HepG2 (cell line): ENCODE data around the gene EMC9. TPM values are rescaled to one million over a fixed set of nuclear protein-coding genes. Genes with fewer than 3 reads are reported as not detected.

Experiments used
- GATAD1 ChIP-seq: IDR thresholded peaks from 2 replicates; pipeline ENCODE4 v1.6.1; 2016; ENCODE audit warnings: missing genetic modification reagents, missing compliant biosample characterization
- KDM4B ChIP-seq: sonication (generic); formaldehyde crosslinking; IDR thresholded peaks from 2 replicates; pipeline ENCODE4 v1.4.0; 2020; ENCODE audit warnings: missing genetic modification reagents
- PAXIP1 ChIP-seq: sonication (generic); formaldehyde crosslinking; conservative IDR thresholded peaks from 2 replicates; pipeline ENCODE4 v1.4.0; 2020; ENCODE audit warnings: mild to moderate bottlenecking, missing genetic modification reagents, moderate library complexity
- THAP11 ChIP-seq: IDR thresholded peaks from 2 replicates; pipeline ENCODE4 v1.6.1; 2016; ENCODE audit warnings: missing biosample characterization, missing genetic modification reagents
- TMF1 ChIP-seq: sonication (generic); formaldehyde crosslinking; IDR thresholded peaks from 2 replicates; pipeline ENCODE4 v1.8.1; 2022; ENCODE audit warnings: low read depth, missing genetic modification reagents
- ZFP1 ChIP-seq: IDR thresholded peaks from 2 replicates; pipeline ENCODE4 v1.6.1; 2016
- ZIK1 ChIP-seq: sonication (generic); formaldehyde crosslinking; IDR thresholded peaks from 2 replicates; pipeline ENCODE4 v1.5.0; 2020; ENCODE audit warnings: mild to moderate bottlenecking, low read depth, missing genetic modification reagents, borderline replicate concordance
- ZMYM4 ChIP-seq: sonication (generic); formaldehyde crosslinking; IDR thresholded peaks from 2 replicates; pipeline ENCODE4 v1.8.1; 2023; ENCODE audit warnings: mild to moderate bottlenecking, missing genetic modification reagents
- ZNF335 ChIP-seq: sonication (generic); formaldehyde crosslinking; IDR thresholded peaks from 2 replicates; pipeline ENCODE4 v1.4.0; 2020; ENCODE audit warnings: missing genetic modification reagents
- ZNF501 ChIP-seq: sonication (generic); formaldehyde crosslinking; IDR thresholded peaks from 2 replicates; pipeline ENCODE4 v1.5.1; 2020; ENCODE audit warnings: mild to moderate bottlenecking, moderate library complexity, missing genetic modification reagents
- polyA plus RNA-seq, 8 experiments: library from polyadenylated mRNA; depleted of rRNA in 3 of 8; stranded (reverse) in 7 of 8; unstranded in 1 of 8; fragments of >200 nt; fragmentation: Illumina TruSeq in 4 of 8; extraction: Trizol in 4 of 8; gene quantifications; 2 replicates each; pipeline versions ENCODE4 v1.2.1 to v1.2.3, GENCODE V29; 2011 to 2016; ENCODE audit warnings: low read depth in 4 of 8, missing spikeins in 1 of 8, mixed read lengths in 1 of 8; ENCODE audit not compliant: insufficient read depth in 1 of 8
- total RNA-seq, 5 experiments: library from RNA; depleted of rRNA; stranded (reverse); fragments of >200 nt; fragmentation: Illumina TruSeq; extraction: Trizol; gene quantifications; 2 replicates each; pipeline ENCODE4 v1.2.3, GENCODE V29; 2016; ENCODE audit warnings: low read depth in 1 of 5
- TF ChIP-seq, protein P1 (sequence below): sonication (generic); formaldehyde crosslinking; IDR thresholded peaks from 2 replicates; pipeline ENCODE4 v1.4.0; 2020; ENCODE audit warnings: missing genetic modification reagents
- TF ChIP-seq, protein P2 (sequence below): sonication (generic); formaldehyde crosslinking; IDR thresholded peaks from one replicate; pipeline ENCODE4 v1.5.1; 2020; ENCODE audit warnings: mild to moderate bottlenecking, missing genetic modification reagents; ENCODE audit errors: not compliant biosample characterization
- TF ChIP-seq, protein P3 (sequence below): fragments of 450-650 bp; IDR thresholded peaks from 2 replicates; pipeline ENCODE4 v1.6.1; 2016

EMC9 gene
- total and polyA plus RNA-seq, 2 of the 13 experiments (the other 11 are each of a cell fraction or from before 2014, with no cell fraction given), result 60.5 to 78.7 TPM

DNA sequence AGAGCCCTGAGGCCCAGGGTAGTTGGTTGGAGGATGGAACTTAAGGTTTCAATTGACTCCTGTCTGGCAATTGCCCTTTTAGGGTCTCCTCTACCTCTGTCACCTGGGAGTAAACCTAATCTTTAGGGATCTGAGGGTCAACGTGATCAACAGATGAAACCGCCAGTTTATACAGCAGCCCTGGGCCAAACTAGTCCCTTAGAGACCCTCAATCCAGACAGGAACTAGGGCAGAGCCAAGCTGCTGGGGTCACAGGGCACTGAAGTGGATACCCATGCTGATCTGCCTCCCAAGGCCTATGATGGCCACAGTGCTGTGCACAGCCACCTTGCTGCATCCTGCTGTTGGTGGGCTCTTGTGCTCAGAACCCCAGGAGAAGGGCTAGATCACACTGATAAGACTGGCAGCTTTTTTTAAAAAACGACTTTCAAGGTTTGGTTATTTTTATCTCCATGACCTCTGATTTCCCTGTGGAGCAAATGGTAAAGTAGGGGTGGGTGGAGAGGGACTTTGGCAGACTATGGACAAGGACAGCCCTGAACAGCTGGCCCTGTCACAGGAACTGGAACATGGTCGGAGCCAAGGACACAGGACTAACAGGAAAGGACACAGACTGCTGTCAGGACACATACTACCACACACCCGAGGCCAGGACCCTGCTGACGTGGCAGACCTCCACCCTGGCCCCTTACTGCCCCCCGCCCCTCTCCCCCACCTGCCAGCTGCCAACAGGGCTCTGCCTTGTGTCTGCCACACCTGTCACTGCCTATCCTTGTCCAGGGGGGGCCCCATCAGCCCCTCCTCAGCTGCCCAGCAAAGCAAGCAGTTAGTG lies 10.5 kb downstream of the EMC9 start (continued):
- TF ChIP-seq KDM4B (CRISPR knock-in tag) (peak; percentile 93), ZIK1 (CRISPR knock-in tag) (peak; percentile 68), THAP11 (CRISPR knock-in tag) (peak; percentile 29; the same call in 1 of the 2 replicates), GATAD1 (0 out of 2 replicates have a peak, but pooled peaks have one; percentile 28), ZFP1 (peak; percentile 41; the same call in 1 of the 2 replicates), TMF1 (CRISPR knock-in tag) (no peak), PAXIP1 (CRISPR knock-in tag) (peak; percentile 79), ZNF335 (CRISPR knock-in tag) (0 out of 2 replicates have a peak, but pooled peaks have one; percentile 28), ZNF501 (CRISPR knock-in tag) (peak; percentile 77), ZMYM4 (CRISPR knock-in tag) (peak; percentile 69; the same call in 1 of the 2 replicates)
- TF ChIP-seq, protein P1, sequence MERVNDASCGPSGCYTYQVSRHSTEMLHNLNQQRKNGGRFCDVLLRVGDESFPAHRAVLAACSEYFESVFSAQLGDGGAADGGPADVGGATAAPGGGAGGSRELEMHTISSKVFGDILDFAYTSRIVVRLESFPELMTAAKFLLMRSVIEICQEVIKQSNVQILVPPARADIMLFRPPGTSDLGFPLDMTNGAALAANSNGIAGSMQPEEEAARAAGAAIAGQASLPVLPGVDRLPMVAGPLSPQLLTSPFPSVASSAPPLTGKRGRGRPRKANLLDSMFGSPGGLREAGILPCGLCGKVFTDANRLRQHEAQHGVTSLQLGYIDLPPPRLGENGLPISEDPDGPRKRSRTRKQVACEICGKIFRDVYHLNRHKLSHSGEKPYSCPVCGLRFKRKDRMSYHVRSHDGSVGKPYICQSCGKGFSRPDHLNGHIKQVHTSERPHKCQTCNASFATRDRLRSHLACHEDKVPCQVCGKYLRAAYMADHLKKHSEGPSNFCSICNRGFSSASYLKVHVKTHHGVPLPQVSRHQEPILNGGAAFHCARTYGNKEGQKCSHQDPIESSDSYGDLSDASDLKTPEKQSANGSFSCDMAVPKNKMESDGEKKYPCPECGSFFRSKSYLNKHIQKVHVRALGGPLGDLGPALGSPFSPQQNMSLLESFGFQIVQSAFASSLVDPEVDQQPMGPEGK (CRISPR knock-in tag), result peak; percentile 90
- TF ChIP-seq, protein P2, sequence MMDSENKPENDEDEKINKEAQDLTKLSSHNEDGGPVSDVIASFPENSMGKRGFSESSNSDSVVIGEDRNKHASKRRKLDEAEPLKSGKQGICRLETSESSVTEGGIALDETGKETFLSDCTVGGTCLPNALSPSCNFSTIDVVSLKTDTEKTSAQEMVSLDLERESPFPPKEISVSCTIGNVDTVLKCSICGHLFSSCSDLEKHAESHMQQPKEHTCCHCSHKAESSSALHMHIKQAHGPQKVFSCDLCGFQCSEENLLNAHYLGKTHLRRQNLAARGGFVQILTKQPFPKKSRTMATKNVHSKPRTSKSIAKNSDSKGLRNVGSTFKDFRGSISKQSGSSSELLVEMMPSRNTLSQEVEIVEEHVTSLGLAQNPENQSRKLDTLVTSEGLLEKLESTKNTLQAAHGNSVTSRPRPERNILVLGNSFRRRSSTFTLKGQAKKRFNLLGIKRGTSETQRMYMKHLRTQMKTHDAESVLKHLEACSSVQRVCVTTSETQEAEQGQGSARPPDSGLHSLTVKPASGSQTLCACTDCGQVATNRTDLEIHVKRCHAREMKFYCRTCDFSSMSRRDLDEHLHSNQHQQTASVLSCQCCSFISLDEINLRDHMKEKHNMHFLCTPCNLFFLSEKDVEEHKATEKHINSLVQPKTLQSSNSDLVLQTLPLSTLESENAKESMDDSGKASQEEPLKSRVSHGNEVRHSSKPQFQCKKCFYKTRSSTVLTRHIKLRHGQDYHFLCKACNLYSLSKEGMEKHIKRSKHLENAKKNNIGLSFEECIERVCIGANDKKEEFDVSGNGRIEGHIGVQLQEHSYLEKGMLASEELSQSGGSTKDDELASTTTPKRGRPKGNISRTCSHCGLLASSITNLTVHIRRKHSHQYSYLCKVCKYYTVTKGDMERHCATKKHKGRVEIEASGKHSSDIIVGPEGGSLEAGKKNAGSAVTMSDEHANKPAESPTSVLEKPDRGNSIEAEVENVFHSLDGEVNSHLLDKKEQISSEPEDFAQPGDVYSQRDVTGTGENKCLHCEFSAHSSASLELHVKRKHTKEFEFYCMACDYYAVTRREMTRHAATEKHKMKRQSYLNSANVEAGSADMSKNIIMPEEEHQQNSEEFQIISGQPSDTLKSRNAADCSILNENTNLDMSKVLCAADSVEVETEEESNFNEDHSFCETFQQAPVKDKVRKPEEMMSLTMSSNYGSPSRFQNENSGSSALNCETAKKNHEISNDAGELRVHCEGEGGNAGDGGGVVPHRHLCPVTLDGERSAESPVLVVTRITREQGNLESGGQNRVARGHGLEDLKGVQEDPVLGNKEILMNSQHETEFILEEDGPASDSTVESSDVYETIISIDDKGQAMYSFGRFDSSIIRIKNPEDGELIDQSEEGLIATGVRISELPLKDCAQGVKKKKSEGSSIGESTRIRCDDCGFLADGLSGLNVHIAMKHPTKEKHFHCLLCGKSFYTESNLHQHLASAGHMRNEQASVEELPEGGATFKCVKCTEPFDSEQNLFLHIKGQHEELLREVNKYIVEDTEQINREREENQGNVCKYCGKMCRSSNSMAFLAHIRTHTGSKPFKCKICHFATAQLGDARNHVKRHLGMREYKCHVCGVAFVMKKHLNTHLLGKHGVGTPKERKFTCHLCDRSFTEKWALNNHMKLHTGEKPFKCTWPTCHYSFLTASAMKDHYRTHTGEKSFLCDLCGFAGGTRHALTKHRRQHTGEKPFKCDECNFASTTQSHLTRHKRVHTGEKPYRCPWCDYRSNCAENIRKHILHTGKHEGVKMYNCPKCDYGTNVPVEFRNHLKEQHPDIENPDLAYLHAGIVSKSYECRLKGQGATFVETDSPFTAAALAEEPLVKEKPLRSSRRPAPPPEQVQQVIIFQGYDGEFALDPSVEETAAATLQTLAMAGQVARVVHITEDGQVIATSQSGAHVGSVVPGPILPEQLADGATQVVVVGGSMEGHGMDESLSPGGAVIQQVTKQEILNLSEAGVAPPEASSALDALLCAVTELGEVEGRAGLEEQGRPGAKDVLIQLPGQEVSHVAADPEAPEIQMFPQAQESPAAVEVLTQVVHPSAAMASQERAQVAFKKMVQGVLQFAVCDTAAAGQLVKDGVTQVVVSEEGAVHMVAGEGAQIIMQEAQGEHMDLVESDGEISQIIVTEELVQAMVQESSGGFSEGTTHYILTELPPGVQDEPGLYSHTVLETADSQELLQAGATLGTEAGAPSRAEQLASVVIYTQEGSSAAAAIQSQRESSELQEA (CRISPR knock-in tag), result peak; percentile 63
- TF ChIP-seq, protein P3, sequence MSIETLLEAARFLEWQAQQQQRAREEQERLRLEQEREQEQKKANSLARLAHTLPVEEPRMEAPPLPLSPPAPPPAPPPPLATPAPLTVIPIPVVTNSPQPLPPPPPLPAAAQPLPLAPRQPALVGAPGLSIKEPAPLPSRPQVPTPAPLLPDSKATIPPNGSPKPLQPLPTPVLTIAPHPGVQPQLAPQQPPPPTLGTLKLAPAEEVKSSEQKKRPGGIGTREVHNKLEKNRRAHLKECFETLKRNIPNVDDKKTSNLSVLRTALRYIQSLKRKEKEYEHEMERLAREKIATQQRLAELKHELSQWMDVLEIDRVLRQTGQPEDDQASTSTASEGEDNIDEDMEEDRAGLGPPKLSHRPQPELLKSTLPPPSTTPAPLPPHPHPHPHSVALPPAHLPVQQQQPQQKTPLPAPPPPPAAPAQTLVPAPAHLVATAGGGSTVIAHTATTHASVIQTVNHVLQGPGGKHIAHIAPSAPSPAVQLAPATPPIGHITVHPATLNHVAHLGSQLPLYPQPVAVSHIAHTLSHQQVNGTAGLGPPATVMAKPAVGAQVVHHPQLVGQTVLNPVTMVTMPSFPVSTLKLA, result no peak
